Panc1 (cell line): ENCODE data around the gene PPM1M. TPM values are rescaled to one million over a fixed set of nuclear protein-coding genes. Genes with fewer than 3 reads are reported as not detected.

Source experiments
- ATAC-seq: fragments of 200-7000 bp; cut with Tn5 transposase; 2 replicates; pipeline ENCODE4 v1.9.1; 2020; ENCODE audit warnings: mild to moderate bottlenecking, moderate library complexity
- BruUV-seq: library from RNA; stranded (reverse); fragments of 400-500 nt; replicated peaks from 2 replicates; lab custom pipeline; 2021; lab: Mats Ljungman, UMichigan
- CTCF ChIA-PET: fragments of 300-600 bp; sonication (Branson Sonifier 250); formaldehyde crosslinking; loops from one replicate; lab custom pipeline; 2022; ENCODE audit warnings: antibody characterized with exemption; lab: Charles Lee
- POLR2A ChIA-PET: fragments of 300-600 bp; sonication (Branson Sonifier 250); formaldehyde crosslinking; loops from one replicate; lab custom pipeline; 2022; ENCODE audit warnings: antibody characterized with exemption; lab: Charles Lee
- DNase-seq: peaks from one replicate; pipeline ENCODE4 v3.0.0-alpha.2; 2010; ENCODE audit warnings: low read depth, low spot score
- H3K27ac ChIP-seq: 2 replicates; pipeline ENCODE4 v1.5.1; 2011; ENCODE audit warnings: mild to moderate bottlenecking, low read length, inconsistent platforms
- H3K27me3 ChIP-seq: fragments of 200-500 bp; sonication (Bioruptor generic); 2 replicates; pipeline ENCODE4 v1.6.0; 2014; ENCODE audit warnings: low read length, inconsistent platforms; ENCODE audit not compliant: control insufficient read depth, insufficient read depth
- H3K36me3 ChIP-seq: fragments of 200-500 bp; sonication (Bioruptor generic); 2 replicates; pipeline ENCODE4 v1.5.1; 2014; ENCODE audit warnings: inconsistent platforms, mild to moderate bottlenecking, low read length, moderate library complexity; ENCODE audit not compliant: control insufficient read depth, insufficient read depth
- H3K4me1 ChIP-seq: 2 replicates; pipeline ENCODE4 v1.5.1; 2011; ENCODE audit warnings: inconsistent platforms, mild to moderate bottlenecking, low read length, moderate library complexity; ENCODE audit not compliant: control insufficient read depth, insufficient read depth
- H3K4me3 ChIP-seq, 2 experiments: 2 replicates each; pipeline ENCODE4 v1.5.1; 2011 to 2012; ENCODE audit warnings: low read depth in 2 of 2, low read length in 2 of 2, mild to moderate bottlenecking in 2 of 2, inconsistent platforms in 1 of 2, moderate library complexity in 1 of 2
- H3K9me3 ChIP-seq: fragments of 200-500 bp; sonication (Bioruptor generic); 2 replicates; pipeline ENCODE4 v1.5.1; 2014; ENCODE audit warnings: low read depth, mild to moderate bottlenecking, inconsistent platforms, low read length, moderate library complexity; ENCODE audit not compliant: control insufficient read depth, insufficient read depth
- POLR2AphosphoS5 ChIP-seq: IDR thresholded peaks from 2 replicates; pipeline ENCODE4 v1.6.1; 2012; ENCODE audit warnings: mild to moderate bottlenecking, low read depth, low read length, moderate library complexity
- SIN3A ChIP-seq: IDR thresholded peaks from 2 replicates; pipeline ENCODE4 v1.6.1; 2012; ENCODE audit warnings: low read depth, mild to moderate bottlenecking, low read length, moderate library complexity, borderline replicate concordance; ENCODE audit not compliant: insufficient read depth
- TCF7L2 ChIP-seq: IDR thresholded peaks from 2 replicates; pipeline ENCODE4 v1.6.1; 2011; ENCODE audit warnings: mild to moderate bottlenecking, low read depth, low read length, inconsistent platforms
- in situ Hi-C: cut with HindIII; loops from 2 replicates; pipeline ENCODE4 v1.10.0; 2016; ENCODE audit warnings: low sequenced_read_pairs, low pct_unique_long_range_greater_than_20kb
- intact Hi-C: fragments of 100-400 bp; cut with micrococcal nuclease; formaldehyde crosslinking; loops from one replicate; pipeline ENCODE4 v1.10.0; 2022; ENCODE audit not compliant: unreplicated experiment
- total RNA-seq: library from RNA; stranded (reverse); gene quantifications from one replicate; pipeline ENCODE4 v1.2.1, GENCODE V29; 2021; ENCODE audit not compliant: unreplicated experiment
- TF ChIP-seq, protein P1 (sequence below), 2 experiments: IDR thresholded peaks; 2 replicates each; pipeline ENCODE4 v1.6.1; 2011 to 2012; ENCODE audit warnings: low read depth in 2 of 2, control low read depth in 1 of 2, low read length in 1 of 2, mild to moderate bottlenecking in 1 of 2, moderate library complexity in 1 of 2; ENCODE audit not compliant: insufficient read depth in 1 of 2
- TF ChIP-seq, protein P2 (sequence below): fragments of 450-650 bp; IDR thresholded peaks from 2 replicates; pipeline ENCODE4 v1.5.1; 2017; ENCODE audit warnings: mild to moderate bottlenecking

Gene PPM1M
- total RNA-seq, 1 experiment from 2014 or later: 9.7 TPM

- DNase-seq (no peak), ATAC-seq (no peak)
- Histone ChIP-seq H3K4me1 (no peaks in the 10 kb centered on the region), H3K9me3 (no peaks in the 10 kb centered on the region), H3K36me3 (peaks cover 35% of the 10 kb centered on the region), H3K27ac (no peak overlapping the region), H3K4me3 (no peak overlapping the region), H3K27me3 (no peaks in the 10 kb centered on the region)
- TF ChIP-seq TCF7L2: no peak
- TF ChIP-seq, protein P1, sequence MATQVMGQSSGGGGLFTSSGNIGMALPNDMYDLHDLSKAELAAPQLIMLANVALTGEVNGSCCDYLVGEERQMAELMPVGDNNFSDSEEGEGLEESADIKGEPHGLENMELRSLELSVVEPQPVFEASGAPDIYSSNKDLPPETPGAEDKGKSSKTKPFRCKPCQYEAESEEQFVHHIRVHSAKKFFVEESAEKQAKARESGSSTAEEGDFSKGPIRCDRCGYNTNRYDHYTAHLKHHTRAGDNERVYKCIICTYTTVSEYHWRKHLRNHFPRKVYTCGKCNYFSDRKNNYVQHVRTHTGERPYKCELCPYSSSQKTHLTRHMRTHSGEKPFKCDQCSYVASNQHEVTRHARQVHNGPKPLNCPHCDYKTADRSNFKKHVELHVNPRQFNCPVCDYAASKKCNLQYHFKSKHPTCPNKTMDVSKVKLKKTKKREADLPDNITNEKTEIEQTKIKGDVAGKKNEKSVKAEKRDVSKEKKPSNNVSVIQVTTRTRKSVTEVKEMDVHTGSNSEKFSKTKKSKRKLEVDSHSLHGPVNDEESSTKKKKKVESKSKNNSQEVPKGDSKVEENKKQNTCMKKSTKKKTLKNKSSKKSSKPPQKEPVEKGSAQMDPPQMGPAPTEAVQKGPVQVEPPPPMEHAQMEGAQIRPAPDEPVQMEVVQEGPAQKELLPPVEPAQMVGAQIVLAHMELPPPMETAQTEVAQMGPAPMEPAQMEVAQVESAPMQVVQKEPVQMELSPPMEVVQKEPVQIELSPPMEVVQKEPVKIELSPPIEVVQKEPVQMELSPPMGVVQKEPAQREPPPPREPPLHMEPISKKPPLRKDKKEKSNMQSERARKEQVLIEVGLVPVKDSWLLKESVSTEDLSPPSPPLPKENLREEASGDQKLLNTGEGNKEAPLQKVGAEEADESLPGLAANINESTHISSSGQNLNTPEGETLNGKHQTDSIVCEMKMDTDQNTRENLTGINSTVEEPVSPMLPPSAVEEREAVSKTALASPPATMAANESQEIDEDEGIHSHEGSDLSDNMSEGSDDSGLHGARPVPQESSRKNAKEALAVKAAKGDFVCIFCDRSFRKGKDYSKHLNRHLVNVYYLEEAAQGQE (IDR thresholded peaks at IDR 0.05; ENCODE audit: insufficient read depth in 1 of 2, low read depth in 2 of 2, low read length in 1 of 2): no peak
- TF ChIP-seq POLR2AphosphoS5: no peak
- no peak for TF ChIP-seq SIN3A
- TF ChIP-seq, protein P2, sequence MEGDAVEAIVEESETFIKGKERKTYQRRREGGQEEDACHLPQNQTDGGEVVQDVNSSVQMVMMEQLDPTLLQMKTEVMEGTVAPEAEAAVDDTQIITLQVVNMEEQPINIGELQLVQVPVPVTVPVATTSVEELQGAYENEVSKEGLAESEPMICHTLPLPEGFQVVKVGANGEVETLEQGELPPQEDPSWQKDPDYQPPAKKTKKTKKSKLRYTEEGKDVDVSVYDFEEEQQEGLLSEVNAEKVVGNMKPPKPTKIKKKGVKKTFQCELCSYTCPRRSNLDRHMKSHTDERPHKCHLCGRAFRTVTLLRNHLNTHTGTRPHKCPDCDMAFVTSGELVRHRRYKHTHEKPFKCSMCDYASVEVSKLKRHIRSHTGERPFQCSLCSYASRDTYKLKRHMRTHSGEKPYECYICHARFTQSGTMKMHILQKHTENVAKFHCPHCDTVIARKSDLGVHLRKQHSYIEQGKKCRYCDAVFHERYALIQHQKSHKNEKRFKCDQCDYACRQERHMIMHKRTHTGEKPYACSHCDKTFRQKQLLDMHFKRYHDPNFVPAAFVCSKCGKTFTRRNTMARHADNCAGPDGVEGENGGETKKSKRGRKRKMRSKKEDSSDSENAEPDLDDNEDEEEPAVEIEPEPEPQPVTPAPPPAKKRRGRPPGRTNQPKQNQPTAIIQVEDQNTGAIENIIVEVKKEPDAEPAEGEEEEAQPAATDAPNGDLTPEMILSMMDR: no peak
- ChIA-PET CTCF (no interaction called here), POLR2A (no interaction called here)
- no TSS peak for BruUV-seq
- in situ Hi-C loops: no loop called here
- intact Hi-C loops: no loop called here
Observed at GRCh38 chr3:52262447-52262846, 16.9 kb downstream of the PPM1M start.

DNA sequence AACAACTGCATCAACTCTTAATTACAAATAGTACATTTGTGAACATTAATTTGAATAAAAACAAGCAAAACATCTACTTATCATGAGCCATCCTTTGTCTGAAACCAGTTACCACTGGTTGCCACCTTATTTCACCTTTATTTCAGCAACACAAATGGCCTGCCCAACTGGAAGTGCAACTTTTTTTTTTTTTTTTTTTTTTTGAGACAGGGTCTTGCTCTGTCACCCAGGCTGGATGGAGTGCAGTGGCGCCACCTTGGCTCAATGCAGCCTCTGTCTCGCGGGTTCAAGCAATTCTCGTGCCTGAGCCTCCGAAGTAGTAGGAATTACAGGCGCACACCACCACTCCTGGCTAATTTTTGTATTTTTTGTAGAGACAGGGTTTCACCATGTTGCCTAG, 19.8 kb downstream of the PPM1M start:
- Histone ChIP-seq H3K27me3 (no peaks in the 10 kb centered on the region), H3K36me3 (peaks cover 26% of the 10 kb centered on the region), H3K4me3 (no peak overlapping the region), H3K9me3 (no peaks in the 10 kb centered on the region), H3K27ac (no peak overlapping the region), H3K4me1 (no peaks in the 10 kb centered on the region)
- in situ Hi-C loops (no loop called here), intact Hi-C loops (no loop called here)
- BruUV-seq: no TSS peak
- no peak for DNase-seq
- no peak for ATAC-seq
- TF ChIP-seq SIN3A (no peak), TCF7L2 (no peak), POLR2AphosphoS5 (no peak)
- TF ChIP-seq, protein P1 (IDR thresholded peaks at IDR 0.05; ENCODE audit: insufficient read depth in 1 of 2, low read depth in 2 of 2, low read length in 1 of 2): no peak
- TF ChIP-seq, protein P2: no peak
- POLR2A ChIA-PET: interaction anchor here (0.5 kb wide), 1 partner anchor 1957 kb away, joined by 5 read pairs; no protein-coding TSS in a partner anchor
- CTCF ChIA-PET: no interaction called here
